Sigmoid colon (tissue), 7 donors: Measurements from ENCODE around the gene ZNF664. TPM values are rescaled to one million over a fixed set of nuclear protein-coding genes. Genes with fewer than 3 reads are reported as not detected.

Experiments used
- DNase-seq: peaks from one replicate; pipeline ENCODE4 v3.0.0-alpha.2; 2019
- H3K27ac ChIP-seq, 4 donors: fragments of 200-600 bp; sonication (generic); one replicate each; pipeline ENCODE4 v1.5.1; 2016 to 2019; ENCODE audit warnings: mild to moderate bottlenecking in 1 of 4
- H3K27me3 ChIP-seq, 3 donors: fragments of 200-600 bp; sonication (generic); one replicate each; pipeline ENCODE4 v1.5.1; 2019; ENCODE audit warnings: mild to moderate bottlenecking in 1 of 3
- H3K36me3 ChIP-seq, 4 donors: fragments of 200-600 bp; sonication (generic); one replicate each; pipeline ENCODE4 v1.5.1; 2016 to 2019
- H3K4me1 ChIP-seq, 4 donors: fragments of 200-600 bp; sonication (generic); one replicate each; pipeline ENCODE4 v1.5.1; 2017 to 2019
- H3K4me3 ChIP-seq, 4 donors: fragments of 200-600 bp; sonication (generic); one replicate each; pipeline ENCODE4 v1.5.1; 2017 to 2019; ENCODE audit warnings: mild to moderate bottlenecking in 2 of 4, moderate library complexity in 1 of 4
- H3K9me3 ChIP-seq, 4 donors: fragments of 200-600 bp in 3 of 4; sonication (generic) in 3 of 4; one replicate each; pipeline versions ENCODE4 v1.5.1 to v1.6.1; 2013 to 2019
- CTCF ChIP-seq, 4 experiments: fragments of 450-650 bp in 3 of 4; fragments of 200-600 bp in 1 of 4; IDR thresholded peaks; one replicate each; pipeline ENCODE4 v1.5.1; 2016 to 2019; ENCODE audit warnings: antibody characterized with exemption in 4 of 4, mild to moderate bottlenecking in 3 of 4, moderate library complexity in 2 of 4
- EP300 ChIP-seq, 4 donors: sonication (generic); formaldehyde crosslinking; IDR thresholded peaks; one replicate each; pipeline ENCODE4 v1.6.1; 2017; ENCODE audit warnings: antibody characterized with exemption in 4 of 4
- POLR2A ChIP-seq, 2 donors: fragments of 450-650 bp; IDR thresholded peaks; one replicate each; pipeline ENCODE4 v1.6.1; 2016; ENCODE audit warnings: antibody characterized with exemption in 2 of 2, mild to moderate bottlenecking in 2 of 2, moderate library complexity in 2 of 2
- POLR2AphosphoS5 ChIP-seq, 4 donors: sonication (generic); formaldehyde crosslinking; IDR thresholded peaks; one replicate each; pipeline ENCODE4 v1.6.1; 2017; ENCODE audit warnings: antibody characterized with exemption in 4 of 4
- WGBS, 2 donors: extraction: QIAGEN DNeasy Blood & Tissue Kit; methylation state at CpG; one replicate each; pipeline ENCODE4 v1.1.7; 2013; 5-methylcytosine and 5-hydroxymethylcytosine counted together
- intact Hi-C: fragments of 100-400 bp; cut with DNase I; formaldehyde crosslinking; loops from one replicate; pipeline ENCODE4 v1.15.1; 2023
- polyA plus RNA-seq, 3 donors: library from polyadenylated mRNA; stranded (reverse); fragments of 200-250 nt; gene quantifications; one replicate each; pipeline ENCODE4 v1.2.3, GENCODE V29; 2013
- total RNA-seq, 4 donors: library from RNA; depleted of rRNA; stranded (reverse); fragments of >200 nt; gene quantifications; one replicate each; pipeline ENCODE4 v1.1.0, GENCODE V29; 2016
- donor health status: healthy with polysubstance abuse.
- donor health status: Bipolar disorder and iron deficiency.
- donor health status: healthy.

Gene ZNF664
- total RNA-seq (10 to 100 TPM; 43.4 to 71.7 (median 57.2) TPM), polyA plus RNA-seq (10 to 100 TPM; 45.0 to 74.0 (median 62.5) TPM)

- peak; percentile 95 for DNase-seq
- Histone ChIP-seq H3K4me3 (peak within 1 kb of the TSS; percentile 83 to 98 (median 94)), H3K36me3 (peaks cover 0 to 3% (median 0%) of the 10 kb centered on the region in 4 donors), H3K27me3 (no peaks in the 10 kb centered on the region), H3K9me3 (no peaks in the 10 kb centered on the region), H3K4me1 (peaks cover 0 to 28% (median 21%) of the 10 kb centered on the region in 4 donors), H3K27ac (peak within 1 kb of the TSS; percentile 92 to 97 (median 94))
- no peak for TF ChIP-seq POLR2A (IDR thresholded peaks at IDR 0.05)
- no peak for TF ChIP-seq EP300 (IDR thresholded peaks at IDR 0.05)
- no peak for TF ChIP-seq CTCF (IDR thresholded peaks at IDR 0.05)
- TF ChIP-seq POLR2AphosphoS5 (IDR thresholded peaks at IDR 0.05), result peak; percentile 13 to 73 (median 67)
- 1% methylated on average over 138 of the region's 138 CpGs for WGBS, 2 donors
- intact Hi-C loops, result loop anchor here (5.0 kb wide), 1 partner anchor 260 kb away; the partner anchor contains the start of gene ATP6V0A2
Observed at GRCh38 chr12:123972457-123973401, at the start of gene ZNF664, which contains the start of gene CCDC92. Gene ZNF664, plus strand, starts transcription at chr12:123973215. Its CDS starts 38,930 bp downstream, at chr12:124012145. Gene CCDC92, minus strand, starts transcription at chr12:123972831. Its CDS starts 28,526 bp downstream, at chr12:123944305.

DNA sequence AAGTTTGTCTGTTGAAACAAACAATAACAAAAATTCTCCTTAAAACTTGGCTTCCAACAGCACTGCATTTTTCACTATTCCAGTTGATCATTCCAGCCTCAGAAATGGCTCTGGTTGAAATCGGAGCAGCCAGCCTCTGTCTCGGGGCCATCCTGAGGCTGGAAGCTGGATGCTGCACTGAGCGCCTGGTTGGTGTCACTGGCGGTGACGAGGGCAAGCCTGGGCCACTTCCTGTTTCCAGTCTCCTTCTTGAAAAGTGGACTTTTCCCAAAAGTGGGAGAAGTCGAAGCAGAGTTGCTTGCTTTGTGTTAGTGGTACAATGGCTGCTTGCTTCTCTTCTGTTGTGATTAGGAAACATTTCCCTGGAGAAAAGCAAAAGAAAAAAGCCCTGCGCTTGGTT, 49.1 kb upstream of the ZNF664 start:
- intact Hi-C loops, result no loop called here
- no peaks in the 10 kb centered on the region for H3K9me3 ChIP-seq
- 78 to 85% methylated on average over 7 of the region's 7 CpGs for WGBS, 2 donors
- H3K27me3 ChIP-seq, result no peaks in the 10 kb centered on the region
- no peak overlapping the region for H3K27ac ChIP-seq
- no peak for DNase-seq
- H3K4me3 ChIP-seq, result no peak overlapping the region
- no peaks in the 10 kb centered on the region for H3K36me3 ChIP-seq
- H3K4me1 ChIP-seq, result no peaks in the 10 kb centered on the region
- TF ChIP-seq POLR2A (IDR thresholded peaks at IDR 0.05), result no peak
- TF ChIP-seq POLR2AphosphoS5 (IDR thresholded peaks at IDR 0.05), result no peak
- TF ChIP-seq EP300 (IDR thresholded peaks at IDR 0.05), result no peak
- no peak for TF ChIP-seq CTCF (IDR thresholded peaks at IDR 0.05)

DNA sequence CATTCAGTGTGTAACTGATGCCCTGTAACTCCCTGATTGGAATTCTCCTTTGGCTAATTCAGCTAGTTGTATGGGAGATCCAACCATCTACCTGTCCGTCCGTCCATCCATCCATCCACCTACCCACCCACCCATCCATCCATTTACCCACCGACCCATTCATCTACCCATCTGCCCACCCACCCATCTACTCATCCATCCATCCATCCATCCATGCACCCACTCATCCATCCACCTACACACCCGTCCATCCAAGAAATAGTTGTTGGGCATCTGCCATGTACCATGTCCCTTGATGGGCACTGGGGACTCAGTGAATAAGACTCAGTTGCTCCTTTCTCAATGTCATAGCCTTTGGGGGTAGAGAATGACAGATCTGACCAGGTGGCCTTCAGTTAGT, 48.5 kb upstream of the ZNF664 start:
- Histone ChIP-seq H3K4me3 (no peak overlapping the region), H3K4me1 (no peaks in the 10 kb centered on the region), H3K27me3 (no peaks in the 10 kb centered on the region), H3K36me3 (no peaks in the 10 kb centered on the region), H3K9me3 (no peaks in the 10 kb centered on the region), H3K27ac (no peak overlapping the region)
- WGBS, 2 donors, result 90 to 93% methylated on average over 4 of the region's 4 CpGs
- intact Hi-C loops, result no loop called here
- TF ChIP-seq CTCF (IDR thresholded peaks at IDR 0.05), result no peak
- no peak for TF ChIP-seq POLR2AphosphoS5 (IDR thresholded peaks at IDR 0.05)
- no peak for TF ChIP-seq POLR2A (IDR thresholded peaks at IDR 0.05)
- no peak for TF ChIP-seq EP300 (IDR thresholded peaks at IDR 0.05)
- DNase-seq, result no peak

GRCh38 chr12:123928274-123928865, 44.6 kb upstream of the ZNF664 start:
- no peaks in the 10 kb centered on the region for H3K36me3 ChIP-seq
- H3K4me1 ChIP-seq, result no peaks in the 10 kb centered on the region
- no peak for DNase-seq
- 79 to 85% methylated on average over 15 of the region's 15 CpGs for WGBS, 2 donors
- no peak overlapping the region for H3K4me3 ChIP-seq
- H3K9me3 ChIP-seq, result no peaks in the 10 kb centered on the region
- no peak overlapping the region for H3K27ac ChIP-seq
- TF ChIP-seq POLR2A (IDR thresholded peaks at IDR 0.05), result no peak
- TF ChIP-seq CTCF (IDR thresholded peaks at IDR 0.05), result no peak
- no peak for TF ChIP-seq EP300 (IDR thresholded peaks at IDR 0.05)
- TF ChIP-seq POLR2AphosphoS5 (IDR thresholded peaks at IDR 0.05), result no peak
- intact Hi-C loops, result no loop called here
- H3K27me3 ChIP-seq, result no peaks in the 10 kb centered on the region
